Epidermal melanocyte (primary cell): ENCODE results near the gene DOK6.
"Not testable (repeated sequence)": the region's sequence is repeated elsewhere in the genome, so short reads cannot be mapped to it uniquely, and the experiment has no call there.

ENCODE experiments used
- DNase-seq: peaks from one replicate; pipeline ENCODE4 v3.0.0; 2011; ENCODE audit warnings: low spot score; ENCODE audit not compliant: insufficient read length

DOK6 gene

DNA sequence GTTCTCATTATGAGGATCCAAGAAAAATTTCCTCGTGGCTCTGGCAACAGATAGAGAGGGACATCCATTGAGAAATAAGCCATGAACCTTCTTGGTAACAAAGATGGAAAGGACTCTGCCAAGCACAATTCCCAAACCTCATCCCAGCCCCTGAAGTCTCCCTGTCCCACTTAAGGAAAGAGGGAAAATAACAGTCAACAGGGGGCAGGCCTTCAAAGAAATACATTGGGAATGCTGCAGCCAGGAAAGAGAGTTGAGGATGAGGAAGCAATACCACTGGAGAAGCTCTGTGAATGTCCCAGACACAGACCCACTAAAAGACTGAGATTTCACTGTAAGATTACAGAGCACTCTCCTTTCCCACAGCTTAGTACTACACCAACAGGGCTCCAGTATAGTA, 453.8 kb downstream of the DOK6 start:
- no peak for DNase-seq

DNA sequence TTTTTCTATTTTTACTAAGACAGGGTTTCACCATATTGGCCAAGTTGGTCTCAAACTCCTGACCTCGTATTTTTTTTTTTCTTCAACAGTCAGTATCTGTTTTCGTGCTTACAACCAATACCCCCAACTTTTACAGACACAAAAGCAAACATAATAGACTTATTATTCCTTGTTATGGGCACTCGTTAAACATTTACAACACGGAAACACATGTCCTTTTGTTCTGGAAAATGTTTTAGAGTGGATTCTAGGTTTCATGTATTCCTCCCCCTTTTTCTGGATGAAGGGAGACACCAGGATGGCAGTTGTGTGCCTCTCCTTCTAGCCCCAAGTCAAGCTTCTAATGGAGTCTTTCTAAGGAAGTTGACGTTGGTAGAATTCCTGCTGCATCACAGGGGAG, 458.2 kb downstream of the DOK6 start:
- DNase-seq: no peak

DNA sequence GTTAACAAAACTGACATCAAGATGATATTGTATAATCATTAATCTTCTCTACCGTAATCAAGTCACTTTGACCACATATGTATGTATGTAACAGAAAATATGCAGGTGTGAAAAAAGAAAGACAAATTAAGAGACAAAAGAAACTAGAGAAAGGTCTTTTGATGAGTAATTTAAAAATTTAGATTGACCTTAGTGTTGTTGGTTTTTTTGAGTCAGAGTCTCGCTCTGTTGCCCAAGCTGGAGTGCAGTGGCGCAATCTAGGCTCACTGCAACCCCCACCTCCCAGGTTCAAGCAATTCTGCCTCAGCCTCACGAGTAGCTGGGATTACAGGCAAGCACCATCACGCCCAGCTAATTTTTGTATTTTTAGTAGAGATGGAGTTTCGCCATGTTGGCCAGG, 464.1 kb downstream of the DOK6 start:
- not testable (repeated sequence) for DNase-seq

DNA sequence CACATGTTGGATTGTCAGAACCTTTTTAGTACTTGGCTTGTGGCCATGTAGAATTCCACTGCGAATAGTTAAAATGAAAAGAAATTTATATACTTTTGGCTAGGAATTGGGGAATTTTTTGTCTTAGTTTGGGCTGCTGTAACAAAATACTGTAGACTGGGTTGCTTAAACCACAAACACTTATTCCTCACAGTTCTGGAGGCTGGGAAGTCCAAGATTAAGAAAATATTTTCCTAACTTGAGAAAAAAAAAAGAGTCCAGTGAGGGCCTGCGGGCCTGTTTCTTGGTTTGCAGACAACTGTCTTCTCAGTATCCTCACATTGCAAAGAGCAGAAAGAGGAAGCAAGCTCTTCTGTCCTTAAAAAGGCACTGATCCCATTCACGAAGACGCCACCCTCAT, 465.1 kb downstream of the DOK6 start:
- peak; percentile 44 for DNase-seq

DNA sequence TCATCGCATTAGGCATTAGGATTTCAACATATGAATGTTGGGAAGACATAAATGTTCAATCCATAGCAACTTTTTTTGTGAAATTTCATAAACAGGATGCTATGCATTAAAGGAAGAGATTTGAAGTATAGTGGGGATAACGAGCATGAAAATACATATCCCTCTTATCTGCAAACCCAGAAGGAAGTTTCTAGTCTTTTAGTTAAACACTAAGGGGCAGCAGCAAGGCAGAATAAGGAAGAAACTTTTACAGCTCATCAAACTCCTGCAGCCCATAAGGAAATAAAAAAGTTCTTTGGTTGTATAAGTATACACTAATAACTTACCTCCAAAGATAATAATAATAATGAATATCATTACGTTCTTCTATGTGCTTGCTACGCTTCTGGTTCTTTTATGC, 465.5 kb downstream of the DOK6 start:
- no peak for DNase-seq

DNA sequence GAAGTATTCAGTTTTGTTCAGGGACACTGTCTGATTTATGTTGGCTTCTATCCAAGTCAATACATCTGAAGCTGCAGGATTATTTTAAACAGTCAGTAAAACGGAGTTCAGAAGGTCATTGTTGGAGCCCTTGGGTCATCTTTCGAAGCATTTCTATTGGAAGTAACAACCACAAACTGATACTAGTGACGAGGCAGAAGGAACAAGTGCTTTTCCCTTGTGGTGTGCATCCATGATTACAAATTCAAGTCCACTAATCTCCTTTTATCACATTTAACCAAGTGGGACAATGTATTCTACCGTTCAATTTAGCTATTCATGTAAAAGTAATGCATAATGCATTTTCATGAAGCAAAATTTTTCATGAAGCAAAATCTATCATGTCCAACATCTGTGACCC, 470.0 kb downstream of the DOK6 start:
- no peak for DNase-seq

DNA sequence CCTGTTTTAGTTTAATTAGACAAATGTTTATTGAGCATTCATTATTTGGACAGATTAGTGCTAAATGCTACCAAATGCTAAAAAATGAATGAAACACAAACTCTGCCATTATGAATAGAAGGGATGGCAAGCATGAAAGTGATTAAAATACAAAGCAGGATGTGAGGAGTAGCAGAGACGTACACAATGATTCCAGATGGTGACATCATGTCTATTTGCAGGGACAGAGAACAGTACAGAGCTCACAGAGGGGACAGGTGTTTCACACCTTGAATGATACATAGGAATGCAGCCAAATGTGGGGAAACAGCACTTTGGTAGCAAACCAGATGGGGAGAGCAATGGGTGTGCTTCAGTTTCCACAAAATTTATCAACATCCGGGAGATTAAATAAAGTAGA, 470.7 kb downstream of the DOK6 start:
- no peak for DNase-seq

DNA sequence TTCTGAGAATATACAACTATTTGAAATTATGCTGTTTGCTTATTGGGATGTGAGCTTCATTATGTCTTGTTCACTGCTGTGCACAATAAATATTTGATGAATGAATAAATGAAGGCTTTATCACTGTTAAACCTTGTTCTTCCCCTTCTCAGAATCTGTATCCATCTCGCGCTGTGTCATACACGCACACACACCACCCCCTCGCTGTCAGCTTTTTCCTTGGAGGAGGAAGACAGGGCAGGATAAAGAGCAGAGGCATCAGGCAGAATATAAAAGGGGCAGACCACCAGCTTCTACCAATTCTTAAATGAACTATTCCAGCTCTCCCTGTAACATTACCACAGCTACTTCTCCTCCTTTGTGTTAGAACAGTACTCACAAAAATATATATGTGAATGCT, 472.0 kb downstream of the DOK6 start:
- DNase-seq: no peak

DNA sequence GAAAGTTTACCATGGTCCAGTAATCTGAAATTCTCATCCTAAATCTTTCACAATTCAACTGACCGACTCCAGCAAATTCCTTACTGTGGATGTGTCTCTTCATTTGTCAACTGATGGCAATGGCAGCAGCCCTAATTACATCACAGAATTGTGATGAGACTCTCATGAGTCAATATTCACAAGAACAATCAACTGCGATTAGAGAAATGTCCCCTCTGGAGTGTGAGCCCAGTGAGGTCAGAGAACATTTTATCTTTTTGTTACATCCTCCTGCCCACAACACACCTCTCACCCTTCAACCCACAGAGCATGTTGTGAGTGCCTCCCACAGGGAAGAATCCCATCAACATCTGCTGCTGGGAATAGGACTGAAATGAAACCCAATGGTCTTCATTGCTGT, 473.4 kb downstream of the DOK6 start:
- DNase-seq: no peak

DNA sequence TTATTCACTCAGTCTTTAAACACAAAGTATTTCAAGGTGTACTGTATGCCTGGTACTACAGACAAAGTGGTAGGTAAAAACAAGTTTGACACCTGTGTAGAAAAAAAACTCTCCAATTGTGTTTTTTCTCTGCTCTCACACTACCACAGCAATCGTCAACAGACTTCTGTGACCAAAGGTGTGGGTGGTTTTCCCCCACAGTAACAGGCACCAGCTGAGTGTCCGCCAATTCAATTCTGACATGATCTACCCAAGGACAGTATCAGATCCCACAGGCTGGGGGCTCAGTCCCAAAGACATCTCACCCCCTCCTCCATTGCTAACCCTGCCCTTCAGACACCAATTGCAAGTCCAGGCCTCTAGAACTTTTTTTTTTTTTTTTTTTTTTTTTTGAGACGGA, 475.8 kb downstream of the DOK6 start:
- no peak for DNase-seq

DNA sequence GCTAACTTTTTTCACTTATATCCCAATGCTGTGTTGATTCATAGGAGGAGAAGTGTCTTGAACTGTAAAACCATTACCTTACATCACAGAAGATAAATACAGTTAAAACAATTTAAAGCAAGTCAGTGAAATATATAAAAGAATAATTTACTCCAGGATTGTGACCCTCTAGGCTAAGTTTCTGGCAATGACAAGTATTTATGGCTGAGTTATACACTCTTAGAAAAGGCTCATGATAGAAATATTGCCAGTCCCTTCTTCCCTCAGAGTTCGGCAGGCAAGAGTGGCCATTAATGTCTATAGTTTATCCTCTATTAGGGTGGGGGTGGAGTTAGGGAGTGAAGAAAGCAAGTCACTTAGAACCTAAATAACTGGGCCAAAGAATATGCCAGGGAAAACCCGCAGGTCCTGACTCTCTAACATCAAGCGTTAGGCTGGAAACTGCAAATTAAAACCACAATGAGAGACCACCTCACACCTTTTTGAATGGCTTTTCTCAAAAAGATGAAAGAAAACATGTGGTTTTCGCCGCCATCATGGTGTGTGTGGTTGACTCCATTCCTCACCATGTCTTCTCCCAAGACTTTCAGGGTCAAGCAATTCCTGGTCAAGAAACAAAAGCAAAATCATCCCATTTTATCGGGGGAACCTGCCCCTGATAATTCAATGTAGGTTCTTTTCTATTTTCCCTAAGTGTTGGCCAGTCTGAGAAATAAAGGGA, 477.7 kb downstream of the DOK6 start:
- DNase-seq: no peak

DNA sequence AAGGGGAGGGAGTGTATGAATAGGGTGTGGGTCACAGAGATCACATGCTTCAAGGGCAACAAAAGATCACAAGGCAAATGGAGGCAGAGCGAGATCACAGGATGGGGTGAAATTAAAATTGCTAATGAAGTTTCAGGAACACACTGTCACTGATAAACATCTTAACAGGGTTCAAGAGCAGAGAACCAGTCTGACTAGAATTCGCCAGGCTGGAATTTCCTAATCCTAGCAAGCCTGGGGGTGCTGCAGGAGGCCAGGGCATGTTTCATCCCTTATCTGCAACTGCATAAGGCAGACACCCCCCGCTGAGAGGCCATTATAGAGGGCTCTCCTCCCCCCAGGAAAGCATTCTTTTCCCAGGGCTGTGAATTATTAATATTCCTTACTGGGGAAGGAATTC, 478.4 kb downstream of the DOK6 start:
- not testable (repeated sequence) for DNase-seq

DNA sequence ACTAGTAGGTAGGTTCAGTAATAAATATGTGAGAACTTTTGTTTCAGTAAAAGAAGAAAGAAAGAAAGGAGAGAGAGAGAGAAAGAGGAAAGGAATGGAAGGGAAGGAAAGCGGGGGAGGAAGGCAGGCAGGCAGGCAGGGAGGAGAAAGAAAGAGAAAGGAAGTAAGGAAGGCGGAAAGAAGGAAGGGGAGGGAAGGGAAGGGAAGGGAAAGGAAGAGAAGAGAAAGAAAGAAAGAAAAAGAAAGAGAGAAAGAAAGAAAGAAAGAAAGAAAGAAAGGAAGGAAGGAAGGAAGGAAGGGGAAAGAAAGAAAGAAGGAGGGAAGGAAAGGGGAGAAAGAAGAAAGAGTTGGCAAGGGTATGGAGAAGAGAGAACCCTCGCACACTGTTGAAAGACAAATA, 479.4 kb downstream of the DOK6 start:
- no peak for DNase-seq

DNA sequence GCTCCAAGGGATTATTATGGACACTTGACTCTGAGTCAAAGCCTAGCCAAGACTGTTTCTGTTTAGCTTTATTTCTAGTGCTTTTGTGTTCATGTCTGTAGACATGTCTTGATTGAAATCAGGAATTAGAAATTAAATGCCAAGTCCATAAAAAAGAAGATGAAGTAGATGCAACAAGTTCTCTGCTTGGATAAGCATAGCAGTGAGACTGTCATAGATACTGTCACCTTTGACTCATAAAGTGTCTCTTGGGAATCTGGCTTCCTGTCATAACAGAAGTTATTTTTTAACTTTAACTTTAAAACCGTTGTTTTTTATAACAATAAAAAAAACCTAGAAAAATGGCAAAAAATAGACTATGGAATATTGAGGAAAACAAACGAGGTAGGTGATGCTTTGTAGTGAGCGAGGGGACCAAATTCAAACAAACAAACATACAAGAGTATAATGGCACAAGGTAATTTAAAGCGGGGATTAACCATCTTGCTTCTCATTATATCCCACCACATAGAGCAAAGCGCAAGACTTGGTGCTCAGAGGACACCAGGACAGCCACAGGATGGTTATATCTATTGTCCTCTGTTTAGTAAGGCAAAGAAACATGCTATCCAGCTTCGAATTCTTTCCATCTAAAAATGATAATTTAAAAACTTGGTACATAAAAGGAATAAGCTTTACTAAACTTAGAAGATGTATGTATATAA, 482.4 kb downstream of the DOK6 start:
- no peak for DNase-seq

DNA sequence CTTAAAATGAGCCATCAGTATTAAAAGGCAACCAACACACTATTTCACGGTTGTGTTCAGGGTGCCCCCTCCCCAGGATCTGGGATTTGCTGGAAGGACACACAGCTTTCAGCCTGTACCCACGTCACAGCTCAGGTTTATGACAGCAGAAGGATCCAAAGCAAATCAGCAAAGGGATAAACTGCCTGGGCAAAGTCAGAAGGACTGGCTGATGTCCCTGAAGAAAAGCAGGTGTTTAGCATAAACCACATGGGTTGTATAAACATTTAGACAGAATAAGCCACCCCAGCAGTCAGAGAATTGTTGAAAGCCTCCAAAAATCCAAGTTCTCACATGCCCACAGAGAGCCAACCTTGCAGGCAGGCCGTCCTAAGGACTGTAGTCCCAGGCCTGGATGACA, 483.1 kb downstream of the DOK6 start:
- DNase-seq: no peak

DNA sequence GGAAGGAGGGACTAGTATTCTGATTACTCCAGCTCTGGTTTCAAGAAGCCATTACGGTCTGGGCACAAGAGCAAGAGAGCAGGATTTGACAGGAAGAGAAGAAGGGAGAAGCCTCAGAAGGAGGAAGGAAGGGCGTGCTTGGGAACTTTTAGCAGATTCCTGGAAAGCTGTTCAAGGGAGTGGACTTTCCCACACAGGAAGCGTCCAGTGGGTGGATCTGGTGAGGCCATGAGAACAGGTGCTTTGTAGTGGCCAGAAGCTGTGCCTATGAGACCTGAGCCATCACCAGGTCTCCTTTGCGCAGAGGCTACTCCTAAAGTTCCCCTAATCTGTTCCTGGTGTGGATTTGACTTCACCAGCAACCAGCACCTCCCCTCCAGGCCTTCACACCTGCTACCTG, 484.7 kb downstream of the DOK6 start:
- no peak for DNase-seq

DNA sequence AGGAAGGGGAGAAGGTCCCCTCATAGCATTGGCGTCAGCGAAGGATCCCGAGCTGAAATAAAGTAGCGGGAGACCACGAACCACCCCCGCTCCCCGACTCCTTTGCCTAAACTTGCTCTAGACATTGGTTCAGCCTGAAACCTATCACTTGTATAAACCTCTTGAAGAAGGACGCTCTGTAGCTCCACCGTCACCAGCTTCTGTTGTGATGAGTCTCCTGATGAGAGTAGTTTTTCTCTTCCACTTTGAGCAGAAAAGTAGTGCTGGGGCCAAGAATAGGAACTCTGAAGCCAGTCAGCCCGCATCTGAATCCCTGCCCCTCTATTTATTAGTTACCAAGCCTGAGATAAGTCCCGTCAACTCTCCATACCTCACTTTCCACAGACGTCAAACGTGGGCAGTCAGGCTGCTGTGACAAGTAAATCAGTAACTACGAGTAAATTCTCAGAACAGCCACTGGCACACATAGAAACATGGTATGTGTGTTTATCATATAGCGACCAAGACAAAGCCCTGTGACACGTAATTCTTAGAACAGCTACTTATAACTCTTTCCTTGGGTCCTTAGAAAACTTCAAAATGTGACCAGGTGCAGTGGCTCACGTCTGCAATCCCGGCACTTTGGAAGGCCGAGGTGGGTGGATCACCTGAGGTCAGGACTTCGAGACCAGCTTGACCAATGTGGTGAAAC, 485.3 kb downstream of the DOK6 start:
- no peak for DNase-seq

DNA sequence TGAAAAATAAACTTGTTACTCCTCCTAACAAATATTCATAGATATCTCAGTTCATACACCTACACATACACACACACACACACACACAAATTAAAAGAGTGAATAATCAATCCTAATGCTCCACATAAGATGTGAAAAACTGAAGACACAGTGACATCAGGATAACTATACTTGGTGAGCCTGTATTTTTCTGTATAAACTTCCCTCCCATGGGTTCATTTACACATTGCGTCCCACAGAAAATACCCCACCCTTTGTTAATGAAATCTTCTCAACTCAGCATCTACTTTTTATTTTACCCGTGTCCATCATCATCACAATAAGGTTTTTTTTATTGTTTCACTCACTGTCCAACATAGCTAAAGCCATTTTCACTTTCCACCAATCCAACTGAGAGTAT, 486.6 kb downstream of the DOK6 start:
- DNase-seq: no peak

DNA sequence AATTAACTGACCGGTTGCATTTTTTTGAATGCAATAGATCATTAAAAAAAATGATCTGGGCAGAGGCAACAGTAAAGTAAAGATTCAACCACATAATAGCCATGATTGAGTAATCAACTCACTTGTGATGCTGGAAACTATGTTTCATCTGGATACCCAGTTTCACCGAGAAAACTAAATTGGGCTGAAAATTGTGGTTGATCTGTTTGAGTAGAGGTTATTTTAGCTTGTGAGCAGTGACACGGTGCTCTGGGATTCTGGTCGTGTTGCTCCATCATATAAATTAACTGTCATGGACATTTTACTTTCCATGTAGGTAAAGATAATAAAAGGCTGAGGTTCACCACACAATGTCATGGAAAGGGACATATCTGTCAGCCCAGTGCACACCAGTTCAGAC, 488.3 kb downstream of the DOK6 start:
- DNase-seq: no peak

DNA sequence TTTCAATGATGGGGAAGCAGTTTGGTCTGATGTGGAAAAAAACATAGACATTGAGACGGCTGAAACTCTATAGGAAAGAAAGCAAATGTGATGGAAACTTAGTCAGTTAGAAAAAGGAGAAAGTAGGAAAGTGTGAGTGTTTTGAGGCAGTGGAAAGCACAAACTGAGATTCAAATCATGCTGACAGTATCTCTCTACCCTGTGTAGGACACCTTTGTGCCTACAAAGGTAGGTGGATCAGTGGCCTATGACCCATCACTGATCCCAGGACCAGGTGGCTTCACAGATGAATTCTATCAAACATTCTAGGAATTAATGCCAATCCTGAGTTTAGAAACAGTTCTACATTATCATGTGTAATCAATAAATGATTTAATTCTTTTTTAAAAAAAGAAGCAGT, 489.9 kb downstream of the DOK6 start:
- DNase-seq: no peak

DNA sequence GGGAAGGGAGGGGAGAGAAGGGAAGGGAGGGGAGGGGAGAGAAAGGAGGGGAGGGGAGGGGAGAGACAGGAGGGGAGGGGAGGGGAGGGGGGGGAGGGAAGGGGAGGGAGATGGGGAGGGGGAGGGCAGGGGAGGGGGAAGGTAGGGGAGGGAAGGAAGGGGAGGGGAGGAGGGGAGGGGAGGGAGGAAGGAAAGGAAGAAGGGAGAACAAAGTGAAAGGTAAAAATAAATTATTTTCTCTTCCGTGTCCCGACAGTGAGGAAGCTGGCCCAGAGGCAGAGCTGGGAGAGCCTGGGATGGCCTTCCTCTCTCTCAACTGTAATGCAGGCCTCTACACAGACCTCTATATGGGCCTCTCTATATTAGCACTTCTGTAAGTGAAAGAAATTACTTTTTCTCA, 493.8 kb downstream of the DOK6 start:
- DNase-seq: no peak
